ENCODE measurements around the gene E4F1.

E4F1 gene, protein sequence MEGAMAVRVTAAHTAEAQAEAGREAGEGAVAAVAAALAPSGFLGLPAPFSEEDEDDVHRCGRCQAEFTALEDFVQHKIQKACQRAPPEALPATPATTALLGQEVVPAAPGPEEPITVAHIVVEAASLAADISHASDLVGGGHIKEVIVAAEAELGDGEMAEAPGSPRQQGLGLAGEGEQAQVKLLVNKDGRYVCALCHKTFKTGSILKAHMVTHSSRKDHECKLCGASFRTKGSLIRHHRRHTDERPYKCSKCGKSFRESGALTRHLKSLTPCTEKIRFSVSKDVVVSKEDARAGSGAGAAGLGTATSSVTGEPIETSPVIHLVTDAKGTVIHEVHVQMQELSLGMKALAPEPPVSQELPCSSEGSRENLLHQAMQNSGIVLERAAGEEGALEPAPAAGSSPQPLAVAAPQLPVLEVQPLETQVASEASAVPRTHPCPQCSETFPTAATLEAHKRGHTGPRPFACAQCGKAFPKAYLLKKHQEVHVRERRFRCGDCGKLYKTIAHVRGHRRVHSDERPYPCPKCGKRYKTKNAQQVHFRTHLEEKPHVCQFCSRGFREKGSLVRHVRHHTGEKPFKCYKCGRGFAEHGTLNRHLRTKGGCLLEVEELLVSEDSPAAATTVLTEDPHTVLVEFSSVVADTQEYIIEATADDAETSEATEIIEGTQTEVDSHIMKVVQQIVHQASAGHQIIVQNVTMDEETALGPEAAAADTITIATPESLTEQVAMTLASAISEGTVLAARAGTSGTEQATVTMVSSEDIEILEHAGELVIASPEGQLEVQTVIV

DNA sequence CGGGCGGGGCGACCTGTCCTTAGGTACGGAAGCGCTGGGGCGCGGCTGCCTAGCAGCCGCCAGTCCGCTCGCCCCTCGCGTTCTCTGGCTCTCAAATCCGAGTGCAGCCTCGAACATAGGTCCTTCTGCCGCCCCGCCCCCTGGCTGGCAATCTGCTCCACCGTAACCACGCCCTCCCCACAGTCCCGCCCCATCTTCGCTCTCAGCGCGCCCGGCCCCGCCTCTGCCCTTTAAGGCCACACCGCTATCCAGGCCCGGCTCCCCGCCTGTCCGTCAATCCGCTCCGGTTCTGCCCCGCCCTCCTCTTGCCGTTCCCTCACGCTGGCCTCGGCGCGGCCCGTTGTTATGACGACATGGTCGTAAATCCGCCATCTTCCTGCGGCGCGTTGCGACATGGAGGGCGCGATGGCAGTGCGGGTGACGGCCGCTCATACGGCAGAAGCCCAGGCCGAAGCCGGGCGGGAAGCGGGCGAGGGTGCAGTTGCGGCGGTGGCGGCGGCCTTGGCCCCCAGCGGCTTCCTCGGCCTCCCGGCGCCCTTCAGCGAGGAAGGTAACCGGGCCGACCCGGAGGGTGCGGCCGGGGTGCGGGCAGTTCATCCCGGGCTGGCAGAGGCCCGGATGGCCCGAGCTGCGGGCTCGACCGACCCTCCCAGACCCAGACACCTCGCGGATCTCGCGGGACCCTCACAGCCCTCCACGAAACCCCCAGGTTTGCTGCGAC lies at the start of gene E4F1:
Gene E4F1 (plus strand): TSS at position 371 of the 721 bp plus-strand sequence. CDS start 23 bp downstream, at position 394.
- DNase-seq = peak; percentile 90

DNA sequence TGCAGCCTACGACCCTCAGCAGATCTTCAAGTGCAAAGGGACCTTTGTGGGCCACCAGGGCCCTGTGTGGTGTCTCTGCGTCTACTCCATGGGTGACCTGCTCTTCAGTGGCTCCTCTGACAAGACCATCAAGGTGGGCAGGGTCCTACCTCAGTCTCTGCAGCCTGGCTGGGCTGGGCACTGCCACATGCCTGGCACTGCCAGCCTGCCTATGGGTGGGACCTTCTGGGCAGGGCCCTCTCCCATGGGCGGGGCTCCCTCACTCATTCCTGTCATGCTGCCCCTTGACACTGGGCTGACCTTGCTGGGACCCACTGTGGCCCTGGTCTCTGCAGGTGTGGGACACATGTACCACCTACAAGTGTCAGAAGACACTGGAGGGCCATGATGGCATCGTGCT lies 49.5 kb upstream of the E4F1 start:
- no peak for DNase-seq

DNA sequence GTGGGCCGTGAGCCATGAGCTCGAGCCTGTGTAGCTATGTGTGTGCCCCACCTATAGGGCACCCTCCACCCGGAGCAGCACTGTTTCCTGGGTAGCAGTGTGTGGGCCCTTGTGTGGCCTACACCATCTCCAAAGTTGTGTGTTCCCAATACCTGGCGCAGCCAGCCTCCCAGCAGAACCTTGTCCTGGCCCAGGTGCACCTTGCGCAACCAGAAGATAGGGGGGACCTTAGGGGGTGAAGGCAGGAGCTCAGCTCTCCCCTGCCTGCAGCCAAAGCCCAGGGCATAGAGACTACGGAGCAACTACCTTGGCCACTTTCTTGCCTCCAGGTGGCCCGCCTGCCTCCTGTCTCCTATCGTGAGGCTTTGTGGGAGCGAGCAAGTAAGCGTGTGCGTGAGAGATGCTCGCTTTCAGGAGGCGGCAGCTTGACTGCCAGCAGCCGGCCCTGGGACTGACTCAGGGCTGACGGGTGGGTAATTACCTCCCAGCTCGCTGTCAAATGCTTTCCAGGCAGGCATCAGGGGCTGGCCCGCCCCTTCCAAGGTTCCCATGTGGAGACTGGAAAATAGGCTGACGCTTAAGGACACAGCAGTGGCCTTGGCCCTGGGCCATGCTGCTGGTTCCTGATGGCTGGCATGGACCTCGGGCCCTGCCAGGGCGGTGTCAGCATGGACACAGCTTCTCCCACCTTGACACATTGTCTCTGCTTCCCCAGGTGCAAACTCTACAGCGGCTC lies 48.8 kb upstream of the E4F1 start:
- DNase-seq = no peak

DNA sequence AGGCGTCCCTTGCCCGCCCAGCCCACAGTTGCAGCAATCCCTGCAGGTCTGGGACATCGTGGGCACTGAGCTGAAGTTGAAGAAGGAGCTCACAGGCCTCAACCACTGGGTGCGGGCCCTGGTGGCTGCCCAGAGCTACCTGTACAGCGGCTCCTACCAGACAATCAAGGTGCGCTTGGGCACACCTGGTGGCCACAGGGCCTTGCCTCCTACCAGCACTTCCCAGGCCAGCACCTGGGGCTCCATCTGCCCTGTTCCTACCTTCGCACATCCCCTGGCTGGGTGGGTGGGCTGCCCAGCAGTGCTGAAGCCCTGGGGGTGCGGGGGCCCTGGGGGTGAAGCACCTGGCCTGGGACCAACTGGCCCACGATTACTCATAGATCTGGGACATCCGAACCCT lies 47.9 kb upstream of the E4F1 start:
- DNase-seq = no peak

DNA sequence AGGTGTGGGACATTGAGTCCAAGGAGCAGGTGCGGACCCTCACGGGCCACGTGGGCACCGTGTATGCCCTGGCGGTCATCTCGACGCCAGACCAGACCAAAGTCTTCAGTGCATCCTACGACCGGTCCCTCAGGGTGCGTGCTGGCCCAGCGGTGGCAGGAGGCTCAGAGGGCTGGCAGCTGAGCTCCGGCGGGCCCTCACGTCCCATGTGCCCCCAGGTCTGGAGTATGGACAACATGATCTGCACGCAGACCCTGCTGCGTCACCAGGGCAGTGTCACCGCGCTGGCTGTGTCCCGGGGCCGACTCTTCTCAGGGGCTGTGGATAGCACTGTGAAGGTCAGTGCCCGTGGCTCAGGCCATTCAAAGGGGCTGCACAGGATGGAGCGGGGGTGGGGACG lies 47.3 kb upstream of the E4F1 start:
- no peak for DNase-seq

DNA sequence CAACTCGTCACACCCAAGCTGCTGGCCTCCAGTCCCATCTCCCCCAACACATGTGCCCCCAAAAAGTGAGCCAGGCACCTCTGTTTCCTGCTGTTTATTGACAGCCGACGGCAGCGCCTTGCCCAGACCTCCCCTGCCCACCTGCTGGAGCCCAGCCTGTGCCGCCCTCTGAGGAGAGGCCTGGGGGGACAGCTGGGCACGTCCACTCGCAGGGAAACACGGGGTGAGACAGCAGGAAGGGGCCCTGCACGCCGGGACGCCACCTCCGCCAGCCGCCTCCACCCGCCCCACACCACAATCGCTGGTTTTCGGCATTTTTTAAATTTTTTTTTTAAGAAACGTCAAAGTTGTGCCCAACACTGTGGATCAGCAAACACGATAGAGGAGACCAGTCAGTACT lies 46.3 kb upstream of the E4F1 start:
- DNase-seq = no peak

DNA sequence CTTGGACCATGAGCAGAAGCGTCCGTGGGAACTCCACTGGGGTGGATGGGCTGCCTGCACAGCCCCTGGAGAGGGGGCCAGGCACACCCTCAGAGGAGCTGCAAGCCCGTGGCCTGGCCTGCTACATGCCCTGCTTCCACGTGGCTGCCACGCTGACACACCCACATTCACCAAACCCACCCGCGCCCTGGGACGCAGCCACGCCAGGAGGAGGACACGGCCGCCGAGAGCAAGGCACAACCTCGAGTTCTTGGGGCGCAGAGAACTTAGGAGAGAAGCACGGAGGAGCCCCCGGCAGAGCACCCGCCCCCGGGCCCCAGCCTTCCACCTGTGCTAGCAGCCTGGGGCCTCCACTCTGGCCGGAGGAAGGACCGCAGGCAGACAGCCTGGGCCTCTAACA lies 45.8 kb upstream of the E4F1 start:
- no peak for DNase-seq

DNA sequence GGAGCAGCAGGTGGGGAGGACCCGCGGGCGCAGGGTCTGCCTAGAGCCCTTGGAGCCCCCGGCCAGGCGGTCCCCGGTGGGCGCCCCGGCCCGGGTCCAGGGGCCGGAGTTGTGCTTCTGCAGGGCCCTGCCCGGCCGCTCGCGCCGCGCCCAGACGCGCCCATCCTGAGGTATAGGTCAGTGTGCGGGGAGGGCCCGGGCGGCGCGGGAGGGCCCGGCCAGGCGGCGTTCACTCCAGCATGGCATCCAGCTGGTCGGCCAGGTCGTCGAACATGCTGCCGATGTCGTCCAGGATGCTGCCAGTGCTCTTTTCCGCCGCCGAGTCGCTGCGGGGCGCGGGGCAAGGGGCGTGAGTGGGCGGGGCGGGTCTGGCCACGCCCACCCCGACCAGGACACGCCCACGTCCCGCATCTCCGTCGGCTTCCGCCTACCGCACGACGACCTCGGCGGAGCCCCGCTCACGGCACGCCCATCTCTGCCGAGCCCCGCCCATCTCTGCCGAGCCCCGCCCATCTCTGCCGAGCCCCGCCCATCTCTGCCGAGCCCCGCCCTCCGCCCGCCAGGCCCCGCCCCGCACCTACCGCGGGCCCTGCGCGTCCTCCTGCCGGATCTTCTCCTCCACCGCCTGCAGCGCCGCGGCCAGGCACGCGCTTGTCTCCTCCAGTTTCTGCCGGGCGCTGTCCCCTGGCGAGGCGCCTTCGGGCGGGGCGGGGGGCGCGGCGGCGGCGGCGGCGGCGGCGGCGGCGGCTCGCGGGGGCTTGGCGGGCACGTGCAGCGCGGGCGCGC lies 44.9 kb upstream of the E4F1 start:
- DNase-seq = no peak

DNA sequence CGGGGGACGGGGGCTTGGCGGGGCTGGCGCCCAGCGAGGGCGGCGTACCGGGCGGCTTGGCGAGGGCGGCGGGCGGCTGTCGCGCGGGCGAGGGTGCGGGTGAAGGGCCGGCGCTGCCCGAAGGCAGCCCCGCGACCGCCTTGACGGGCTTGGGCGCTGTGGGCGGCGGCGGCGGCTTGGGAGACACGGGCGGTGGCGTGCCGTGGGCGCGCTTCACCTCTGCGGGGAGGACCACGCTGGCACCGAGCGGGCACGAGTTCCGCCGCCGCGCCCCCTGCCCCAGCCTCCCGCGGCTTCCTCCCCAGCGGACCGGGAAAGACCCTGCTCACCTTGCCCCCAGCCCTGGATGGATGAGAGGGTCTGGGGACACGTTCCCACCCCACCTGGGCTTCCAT lies 44.3 kb upstream of the E4F1 start:
- no peak for DNase-seq

DNA sequence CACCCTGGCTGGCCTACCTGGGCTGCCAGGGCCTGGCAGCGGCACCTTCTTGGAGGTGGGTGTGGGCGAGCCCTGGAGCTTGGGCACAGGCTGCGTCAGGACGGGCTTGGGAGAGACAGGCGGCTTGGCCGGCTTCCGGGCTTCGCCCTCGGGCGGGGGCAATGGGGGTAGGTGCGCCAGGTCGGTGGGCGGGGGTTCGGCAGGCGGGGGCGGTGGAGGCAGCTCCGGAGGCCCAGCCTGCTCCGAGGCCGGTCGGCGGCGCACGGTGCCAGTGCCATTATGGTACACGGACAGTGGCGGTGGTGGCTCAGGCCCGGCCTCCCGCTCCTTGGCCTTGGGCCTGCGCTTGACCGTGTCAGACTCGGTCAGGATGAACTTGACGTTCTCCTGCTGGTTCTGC lies 43.8 kb upstream of the E4F1 start:
- no peak for DNase-seq

DNA sequence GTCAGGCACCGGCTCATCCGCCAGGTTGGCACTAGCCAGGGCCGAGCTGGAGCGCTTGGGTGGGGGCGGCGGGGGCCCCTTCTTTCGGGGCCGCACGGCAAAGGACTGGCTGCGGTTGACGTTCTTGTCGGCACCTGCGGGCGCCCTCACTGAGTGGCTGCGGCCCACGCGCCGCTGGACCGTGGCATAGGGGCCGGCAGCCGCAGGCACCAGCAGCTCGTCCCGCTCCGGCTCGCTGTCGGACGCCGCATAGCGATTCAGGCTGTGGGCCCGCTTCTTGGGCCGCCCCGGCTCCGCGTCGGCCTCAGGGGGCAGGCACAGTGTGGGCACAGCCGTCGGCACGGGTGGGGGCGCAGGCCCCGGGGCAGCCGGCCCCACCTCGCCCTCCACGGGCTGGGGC lies 42.9 kb upstream of the E4F1 start:
- DNase-seq = no peak

DNA sequence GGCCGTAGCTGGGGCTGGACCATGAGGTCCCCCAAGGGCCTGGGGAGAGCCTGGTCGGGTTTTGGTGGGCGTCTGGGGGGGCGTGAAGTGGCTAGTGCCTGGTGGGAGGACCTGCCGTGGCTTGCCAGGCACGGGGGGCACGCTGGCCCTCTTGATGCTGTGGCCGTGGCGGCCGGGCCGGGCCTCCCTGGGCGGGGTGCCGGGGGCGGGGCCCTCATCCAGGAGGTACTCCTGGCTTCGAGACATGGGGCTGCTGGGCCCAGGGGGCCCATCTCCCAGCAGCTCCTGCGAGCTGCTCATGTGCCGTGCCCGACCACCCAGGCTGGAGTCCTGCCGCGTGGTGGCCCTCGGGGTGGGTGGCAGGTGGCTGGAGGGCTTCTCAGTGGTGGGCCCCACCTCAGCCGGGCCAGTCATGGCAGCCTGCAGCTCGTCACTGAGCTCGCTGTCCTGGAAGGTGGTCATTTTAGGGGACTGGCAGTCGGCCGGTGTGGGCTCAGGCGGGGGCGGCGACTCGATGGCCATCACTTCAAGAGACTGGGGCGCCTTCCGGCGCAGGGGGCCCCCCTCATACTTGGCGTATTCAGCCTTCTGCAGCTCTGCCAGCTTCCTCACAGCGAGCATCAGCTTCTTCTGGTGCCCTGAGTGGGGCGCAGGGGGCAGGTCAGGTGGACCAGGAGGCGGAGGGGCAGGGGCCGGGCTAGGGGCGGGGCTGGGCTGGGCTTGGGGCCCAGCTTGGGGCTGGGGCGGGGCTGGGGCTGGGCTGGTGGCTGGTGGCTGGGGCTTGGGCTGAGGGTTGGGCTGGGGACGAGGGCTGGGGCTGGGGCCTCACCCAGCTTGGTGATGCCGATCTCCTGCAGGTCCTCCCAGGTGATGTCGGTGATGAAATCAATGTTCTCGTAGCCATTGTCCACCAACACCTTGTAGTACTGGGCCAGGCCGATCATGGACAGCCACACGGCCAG lies 42.1 kb upstream of the E4F1 start:
- DNase-seq = no peak

DNA sequence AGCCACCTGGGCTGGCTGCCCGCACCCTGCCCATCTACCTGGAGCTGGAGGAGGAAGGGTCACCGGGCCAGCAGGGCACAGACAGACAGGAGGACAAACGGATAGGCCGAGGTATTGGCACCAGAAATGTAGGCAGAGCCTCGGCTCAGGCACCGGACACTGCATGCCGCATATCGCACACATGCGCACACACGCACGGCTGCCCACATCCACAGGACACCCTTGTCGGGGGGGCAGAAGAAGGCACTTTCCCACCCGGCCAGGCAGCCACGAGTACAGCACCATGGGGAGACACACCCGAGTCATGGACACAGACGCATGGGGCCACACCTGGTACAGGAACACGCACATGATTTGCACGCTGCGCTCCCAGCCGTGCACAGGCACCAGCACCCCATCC lies 41.4 kb upstream of the E4F1 start:
- DNase-seq = no peak

DNA sequence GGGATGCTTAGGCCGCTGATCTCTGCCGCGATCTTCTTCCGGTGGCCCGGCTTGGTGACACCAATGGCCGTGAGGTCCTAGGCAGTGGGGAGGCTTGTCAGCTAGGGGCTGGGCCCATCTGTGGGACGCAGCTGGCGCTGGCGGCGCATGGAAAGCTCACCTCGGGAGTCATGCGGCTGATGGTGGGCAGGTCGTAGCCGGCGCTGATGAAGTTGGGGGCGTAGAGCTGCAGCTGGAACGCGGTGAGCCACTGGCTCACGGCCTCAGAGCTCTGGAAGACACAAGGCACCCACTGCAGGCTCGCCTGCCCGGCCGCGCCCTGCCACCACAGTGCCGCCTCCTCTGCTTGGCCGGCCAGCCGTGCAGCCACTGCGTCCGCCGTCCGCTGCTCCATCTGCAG lies 39.7 kb upstream of the E4F1 start:
- DNase-seq = no peak

DNA sequence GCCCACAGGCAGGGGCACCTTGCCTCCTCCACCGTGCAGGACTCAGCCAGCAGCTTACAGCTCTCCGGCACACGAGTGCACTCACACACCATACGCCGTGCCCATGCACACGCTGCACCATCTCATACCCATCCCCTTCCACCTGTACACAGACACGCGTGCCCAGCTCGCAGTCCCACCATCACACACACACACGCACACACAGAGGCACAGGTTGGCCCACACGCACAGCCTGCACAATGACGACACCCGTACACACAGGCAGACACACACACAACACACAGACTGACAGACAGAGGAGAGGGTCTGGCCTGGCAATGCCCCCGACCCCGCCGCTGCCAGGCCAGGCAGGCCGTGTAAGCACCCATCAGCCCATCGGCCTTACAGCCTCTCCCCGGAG lies 39.0 kb upstream of the E4F1 start:
- DNase-seq = no peak

DNA sequence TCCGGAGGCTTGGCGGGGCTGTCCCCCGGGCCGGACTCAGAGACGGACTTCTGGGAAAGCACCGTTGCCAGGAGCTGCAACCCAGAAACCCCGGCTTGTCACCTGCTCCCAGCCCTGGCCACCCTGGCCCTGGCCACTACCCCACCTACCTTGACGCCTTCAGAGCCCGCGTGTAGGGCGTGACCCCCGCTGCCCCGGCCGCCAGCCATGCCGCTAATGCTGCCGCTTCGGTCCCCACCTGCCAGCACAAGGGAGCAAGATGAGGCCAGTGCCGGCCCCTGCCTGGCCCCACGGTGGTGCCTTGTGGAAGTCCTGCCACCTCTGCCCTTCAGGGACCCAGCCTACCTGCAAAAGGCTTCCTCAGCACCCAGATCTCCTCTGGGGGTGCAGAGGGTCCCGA lies 38.4 kb upstream of the E4F1 start:
- no peak for DNase-seq

DNA sequence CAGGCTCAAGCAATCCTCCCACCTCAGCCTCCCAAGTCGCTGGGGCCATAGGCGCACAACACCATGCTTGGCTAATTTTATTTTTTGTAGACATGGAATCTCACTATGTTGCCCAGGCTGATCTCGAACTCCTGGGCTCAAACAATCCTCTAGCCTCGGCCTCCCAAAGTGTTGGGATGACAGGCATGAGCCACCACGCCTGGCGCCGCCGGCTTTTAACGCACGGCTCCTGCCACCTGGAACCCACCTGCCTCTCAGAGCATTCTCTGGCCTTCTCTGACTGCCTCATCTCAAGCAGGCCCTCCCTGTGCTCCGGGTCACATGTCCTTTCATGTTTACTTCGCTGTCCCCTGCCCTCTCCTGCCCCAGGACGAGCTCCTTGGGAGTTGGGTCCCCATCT lies 37.3 kb upstream of the E4F1 start:
- no peak for DNase-seq

DNA sequence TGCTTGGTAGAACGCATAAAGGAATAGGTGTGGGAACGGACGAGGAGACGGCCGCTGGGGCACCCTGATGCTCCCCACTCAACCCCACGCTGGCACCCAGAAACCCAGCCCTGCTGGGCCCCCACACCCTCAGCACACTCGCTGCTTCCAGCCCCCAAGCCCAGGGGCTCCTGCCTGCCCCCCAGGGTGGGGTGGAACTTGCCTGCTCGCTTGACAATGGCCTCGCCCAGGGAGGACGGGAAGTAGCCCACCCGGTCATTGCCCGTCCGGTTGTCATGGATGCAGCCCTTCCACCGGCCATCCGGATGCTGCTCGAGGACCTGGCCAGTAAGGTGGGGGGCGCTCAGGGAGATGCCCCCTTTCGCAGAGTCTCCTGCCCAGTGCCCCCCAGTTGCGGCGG lies 36.9 kb upstream of the E4F1 start:
- no peak for DNase-seq

DNA sequence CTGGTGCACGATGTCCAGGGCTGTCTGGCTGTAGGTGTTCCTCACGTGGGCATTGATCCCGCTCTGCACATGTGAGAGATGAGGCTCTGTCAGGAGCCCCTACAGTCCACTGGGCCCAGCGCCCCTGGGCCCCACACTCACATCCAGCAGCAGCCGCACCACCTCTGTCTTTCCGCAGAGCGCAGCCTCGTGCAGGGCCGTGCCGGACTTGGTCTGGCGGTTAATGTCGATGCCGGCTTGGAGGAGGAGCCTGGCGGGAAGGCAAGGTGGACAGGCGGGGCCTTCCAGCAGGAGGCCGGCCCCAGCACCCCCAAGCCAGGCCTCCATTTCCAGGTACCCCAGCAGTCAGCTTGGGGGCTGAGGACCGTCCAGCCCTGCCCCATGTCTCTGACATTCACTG lies 36.2 kb upstream of the E4F1 start:
- DNase-seq = no peak

DNA sequence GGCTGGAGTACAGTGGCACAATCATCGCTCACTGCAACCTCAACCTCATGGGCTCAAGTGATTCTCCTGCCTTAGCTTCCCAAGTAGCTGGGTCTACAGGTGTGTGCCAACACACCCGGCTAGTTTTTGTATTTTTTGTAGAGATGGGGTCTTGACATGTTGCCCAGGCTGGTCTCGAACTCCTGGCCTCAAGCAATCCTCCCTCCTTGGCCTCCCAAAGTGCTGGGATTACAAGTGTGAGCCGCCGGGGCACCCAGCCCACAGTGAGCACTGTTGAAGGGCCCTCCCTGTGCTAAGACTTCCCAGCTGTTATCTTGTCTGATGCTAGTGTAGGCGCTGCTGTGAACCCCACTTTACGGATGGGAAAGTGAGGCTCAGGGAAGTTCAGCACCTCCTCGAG lies 35.0 kb upstream of the E4F1 start:
- no peak for DNase-seq

DNA sequence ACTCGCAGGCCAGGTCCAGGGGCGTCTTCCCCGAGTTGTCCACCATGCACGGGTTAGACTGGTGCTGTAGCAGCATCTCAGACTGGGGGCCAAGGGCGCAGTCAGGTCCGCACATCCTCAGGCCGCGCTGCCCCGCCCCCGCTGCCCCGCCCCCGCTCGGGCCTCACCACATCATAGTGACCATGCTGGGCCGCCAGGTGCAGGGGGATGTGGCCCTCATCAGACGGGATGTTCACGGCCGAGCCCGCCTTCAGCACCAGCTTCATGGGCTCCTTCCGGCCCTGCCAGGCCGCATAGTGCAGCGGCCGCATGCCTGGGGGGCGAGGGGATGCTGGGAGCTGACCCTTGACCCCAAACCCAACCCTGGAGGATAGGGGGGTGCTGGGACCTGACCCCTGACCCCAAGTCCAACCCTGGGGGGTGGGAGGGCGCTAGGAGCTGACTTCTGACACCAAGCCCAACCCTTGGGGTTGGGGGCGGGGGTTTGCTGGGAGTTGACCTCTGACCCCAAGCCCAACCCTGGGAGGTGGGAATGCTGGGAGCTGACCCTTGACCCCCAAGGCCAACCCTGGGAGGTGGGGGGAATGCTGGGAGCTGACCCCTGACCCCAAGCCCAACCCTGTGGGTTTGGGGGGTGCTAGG lies 34.0 kb upstream of the E4F1 start:
- DNase-seq = no peak

Measured in Kasumi-1 (cell line).